Measurements from ENCODE around the gene SHROOM1.

DNA sequence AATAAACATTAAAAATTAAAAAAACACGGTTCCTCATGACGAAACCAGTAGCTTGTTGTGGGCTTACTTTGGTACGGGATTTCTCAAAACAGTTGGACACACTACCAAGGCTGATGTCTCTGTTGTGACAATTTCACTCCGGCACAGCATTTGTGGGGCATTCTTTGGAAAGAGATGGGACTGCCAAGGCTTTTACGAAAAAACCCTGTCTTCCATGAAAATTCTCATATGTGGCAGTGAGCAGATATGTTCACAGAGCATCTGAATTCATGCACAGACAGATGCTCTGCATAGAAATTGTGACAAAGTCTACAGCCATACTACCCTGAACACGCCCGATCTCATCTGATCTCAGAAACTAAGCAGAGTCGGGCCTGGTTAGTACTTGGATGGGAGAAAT is 17.8 kb upstream of the SHROOM1 start:
- TF ChIP-seq CTCF (IDR thresholded peaks at IDR 0.05) (no peak), POLR2A (IDR thresholded peaks at IDR 0.05) (no peak)
